Measurements from ENCODE around the gene TMEM109. TPM values are rescaled to one million over a fixed set of nuclear protein-coding genes. Genes with fewer than 3 reads are reported as not detected.

The TMEM109 gene
- total and polyA plus RNA-seq, 2 of the 13 experiments (the other 11 are each of a cell fraction or from before 2014, with no cell fraction given), result 7.7 to 18.0 TPM

DNA sequence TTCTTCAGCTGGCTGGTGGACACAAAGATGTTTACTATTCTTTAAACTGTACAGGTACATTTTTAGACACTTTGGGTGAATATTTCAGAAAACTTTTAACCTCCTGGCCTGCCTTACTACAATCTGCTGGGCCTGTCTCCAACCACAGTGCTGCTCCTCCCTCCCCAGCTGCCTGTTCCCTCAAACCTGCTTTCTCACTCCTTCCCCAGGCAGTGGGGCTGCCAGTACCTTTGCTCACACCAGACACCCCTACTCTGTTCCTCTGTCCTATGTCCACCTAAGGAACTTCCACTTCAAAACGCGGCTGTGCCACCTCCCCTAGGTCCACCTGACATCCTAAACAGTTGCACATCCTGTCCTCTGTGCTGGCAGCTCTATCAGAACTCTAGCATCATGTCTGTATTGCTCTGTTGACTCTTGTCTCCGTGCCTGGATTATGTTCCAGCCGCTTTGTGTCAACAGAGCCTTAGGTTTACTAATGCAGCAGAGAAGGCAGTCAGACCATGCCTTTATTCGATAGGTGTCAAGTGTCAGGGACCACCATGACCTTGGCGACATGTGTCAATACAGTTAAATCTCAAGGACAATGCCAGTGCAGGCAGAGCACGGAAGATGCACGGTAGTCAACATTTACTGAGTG lies 33.2 kb upstream of the TMEM109 start (continued):
- TF ChIP-seq, protein P1, sequence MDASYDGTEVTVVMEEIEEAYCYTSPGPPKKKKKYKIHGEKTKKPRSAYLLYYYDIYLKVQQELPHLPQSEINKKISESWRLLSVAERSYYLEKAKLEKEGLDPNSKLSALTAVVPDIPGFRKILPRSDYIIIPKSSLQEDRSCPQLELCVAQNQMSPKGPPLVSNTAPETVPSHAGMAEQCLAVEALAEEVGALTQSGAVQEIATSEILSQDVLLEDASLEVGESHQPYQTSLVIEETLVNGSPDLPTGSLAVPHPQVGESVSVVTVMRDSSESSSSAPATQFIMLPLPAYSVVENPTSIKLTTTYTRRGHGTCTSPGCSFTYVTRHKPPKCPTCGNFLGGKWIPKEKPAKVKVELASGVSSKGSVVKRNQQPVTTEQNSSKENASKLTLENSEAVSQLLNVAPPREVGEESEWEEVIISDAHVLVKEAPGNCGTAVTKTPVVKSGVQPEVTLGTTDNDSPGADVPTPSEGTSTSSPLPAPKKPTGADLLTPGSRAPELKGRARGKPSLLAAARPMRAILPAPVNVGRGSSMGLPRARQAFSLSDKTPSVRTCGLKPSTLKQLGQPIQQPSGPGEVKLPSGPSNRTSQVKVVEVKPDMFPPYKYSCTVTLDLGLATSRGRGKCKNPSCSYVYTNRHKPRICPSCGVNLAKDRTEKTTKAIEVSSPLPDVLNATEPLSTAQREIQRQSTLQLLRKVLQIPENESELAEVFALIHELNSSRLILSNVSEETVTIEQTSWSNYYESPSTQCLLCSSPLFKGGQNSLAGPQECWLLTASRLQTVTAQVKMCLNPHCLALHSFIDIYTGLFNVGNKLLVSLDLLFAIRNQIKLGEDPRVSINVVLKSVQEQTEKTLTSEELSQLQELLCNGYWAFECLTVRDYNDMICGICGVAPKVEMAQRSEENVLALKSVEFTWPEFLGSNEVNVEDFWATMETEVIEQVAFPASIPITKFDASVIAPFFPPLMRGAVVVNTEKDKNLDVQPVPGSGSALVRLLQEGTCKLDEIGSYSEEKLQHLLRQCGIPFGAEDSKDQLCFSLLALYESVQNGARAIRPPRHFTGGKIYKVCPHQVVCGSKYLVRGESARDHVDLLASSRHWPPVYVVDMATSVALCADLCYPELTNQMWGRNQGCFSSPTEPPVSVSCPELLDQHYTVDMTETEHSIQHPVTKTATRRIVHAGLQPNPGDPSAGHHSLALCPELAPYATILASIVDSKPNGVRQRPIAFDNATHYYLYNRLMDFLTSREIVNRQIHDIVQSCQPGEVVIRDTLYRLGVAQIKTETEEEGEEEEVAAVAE (CRISPR knock-in tag; IDR thresholded peaks at IDR 0.05; ENCODE audit: borderline replicate concordance), result peak; percentile 84; the same call in 1 of the 2 replicates
- TF ChIP-seq, protein P2, sequence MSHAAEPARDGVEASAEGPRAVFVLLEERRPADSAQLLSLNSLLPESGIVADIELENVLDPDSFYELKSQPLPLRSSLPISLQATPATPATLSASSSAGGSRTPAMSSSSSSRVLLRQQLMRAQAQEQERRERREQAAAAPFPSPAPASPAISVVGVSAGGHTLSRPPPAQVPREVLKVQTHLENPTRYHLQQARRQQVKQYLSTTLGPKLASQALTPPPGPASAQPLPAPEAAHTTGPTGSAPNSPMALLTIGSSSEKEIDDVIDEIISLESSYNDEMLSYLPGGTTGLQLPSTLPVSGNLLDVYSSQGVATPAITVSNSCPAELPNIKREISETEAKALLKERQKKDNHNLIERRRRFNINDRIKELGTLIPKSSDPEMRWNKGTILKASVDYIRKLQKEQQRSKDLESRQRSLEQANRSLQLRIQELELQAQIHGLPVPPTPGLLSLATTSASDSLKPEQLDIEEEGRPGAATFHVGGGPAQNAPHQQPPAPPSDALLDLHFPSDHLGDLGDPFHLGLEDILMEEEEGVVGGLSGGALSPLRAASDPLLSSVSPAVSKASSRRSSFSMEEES (CRISPR knock-in tag; IDR thresholded peaks at IDR 0.05), result peak; percentile 63
- TF ChIP-seq MAZ (IDR thresholded peaks at IDR 0.05; ENCODE audit: borderline replicate concordance, low read depth, low read length), result no peak
- TF ChIP-seq MAZ (CRISPR knock-in tag; IDR thresholded peaks at IDR 0.05; ENCODE audit: low read depth), result peak; percentile 62; the same call in 1 of the 2 replicates
- peak; percentile 98 for TF ChIP-seq MEIS2 (CRISPR knock-in tag; IDR thresholded peaks at IDR 0.05)
- no peak for TF ChIP-seq AFF4 (CRISPR knock-in tag; IDR thresholded peaks at IDR 0.05)
- peak; percentile 93 for TF ChIP-seq ZNF747 (CRISPR knock-in tag; IDR thresholded peaks at IDR 0.05; ENCODE audit: borderline replicate concordance)
- TF ChIP-seq ZNF33A (CRISPR knock-in tag; IDR thresholded peaks at IDR 0.05; ENCODE audit: borderline replicate concordance), result no peak
- TF ChIP-seq CEBPB (IDR thresholded peaks at IDR 0.05; ENCODE audit: borderline replicate concordance, low read depth, low read length), result no peak
- peak; percentile 68; the same call in 1 of the 2 replicates for TF ChIP-seq ZNF543 (CRISPR knock-in tag; IDR thresholded peaks at IDR 0.05)
- TF ChIP-seq, protein P3, sequence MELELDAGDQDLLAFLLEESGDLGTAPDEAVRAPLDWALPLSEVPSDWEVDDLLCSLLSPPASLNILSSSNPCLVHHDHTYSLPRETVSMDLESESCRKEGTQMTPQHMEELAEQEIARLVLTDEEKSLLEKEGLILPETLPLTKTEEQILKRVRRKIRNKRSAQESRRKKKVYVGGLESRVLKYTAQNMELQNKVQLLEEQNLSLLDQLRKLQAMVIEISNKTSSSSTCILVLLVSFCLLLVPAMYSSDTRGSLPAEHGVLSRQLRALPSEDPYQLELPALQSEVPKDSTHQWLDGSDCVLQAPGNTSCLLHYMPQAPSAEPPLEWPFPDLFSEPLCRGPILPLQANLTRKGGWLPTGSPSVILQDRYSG (CRISPR knock-in tag; IDR thresholded peaks at IDR 0.05), result no peak
- 0 out of 2 replicates have a peak, but pooled peaks have one; percentile 64 for TF ChIP-seq ZNF550 (CRISPR knock-in tag; IDR thresholded peaks at IDR 0.05; ENCODE audit: borderline replicate concordance)
- TF ChIP-seq ZNF317 (CRISPR knock-in tag; IDR thresholded peaks at IDR 0.05), result peak; percentile 87; the same call in 1 of the 2 replicates
- 0 out of 2 replicates have a peak, but pooled peaks have one; percentile 62 for TF ChIP-seq ZNF780A (CRISPR knock-in tag; IDR thresholded peaks at IDR 0.05)
- peak; percentile 87 for TF ChIP-seq SP5 (CRISPR knock-in tag; IDR thresholded peaks at IDR 0.05; ENCODE audit: borderline replicate concordance, low read depth)
- peak; percentile 72; the same call in 1 of the 2 replicates for TF ChIP-seq ZNF766 (CRISPR knock-in tag; IDR thresholded peaks at IDR 0.05; ENCODE audit: borderline replicate concordance)
- TF ChIP-seq GATA4 (IDR thresholded peaks at IDR 0.05; ENCODE audit: borderline replicate concordance, low read depth), result peak; percentile 85; the same call in 1 of the 2 replicates
- TF ChIP-seq TBX3 (IDR thresholded peaks at IDR 0.05; ENCODE audit: borderline replicate concordance), result peak; percentile 98
- peak; percentile 100 for TF ChIP-seq HDAC1 (CRISPR knock-in tag; IDR thresholded peaks at IDR 0.05)
